GM23248 (cell line): ENCODE data around the gene RAD51B.

Experiments
- EZH2 ChIP-seq: fragments of 200-600 bp; sonication (generic); IDR thresholded peaks from 2 replicates; pipeline ENCODE4 v1.6.1; 2018; ENCODE audit warnings: antibody characterized with exemption, mild to moderate bottlenecking; ENCODE audit not compliant: insufficient read depth, poor library complexity, severe bottlenecking
- EZH2phosphoT487 ChIP-seq: fragments of 200-600 bp; sonication (generic); IDR thresholded peaks from 2 replicates; pipeline ENCODE4 v1.6.1; 2018; ENCODE audit warnings: antibody characterized with exemption, moderate library complexity, mild to moderate bottlenecking, low read depth; ENCODE audit not compliant: insufficient read depth

DNA sequence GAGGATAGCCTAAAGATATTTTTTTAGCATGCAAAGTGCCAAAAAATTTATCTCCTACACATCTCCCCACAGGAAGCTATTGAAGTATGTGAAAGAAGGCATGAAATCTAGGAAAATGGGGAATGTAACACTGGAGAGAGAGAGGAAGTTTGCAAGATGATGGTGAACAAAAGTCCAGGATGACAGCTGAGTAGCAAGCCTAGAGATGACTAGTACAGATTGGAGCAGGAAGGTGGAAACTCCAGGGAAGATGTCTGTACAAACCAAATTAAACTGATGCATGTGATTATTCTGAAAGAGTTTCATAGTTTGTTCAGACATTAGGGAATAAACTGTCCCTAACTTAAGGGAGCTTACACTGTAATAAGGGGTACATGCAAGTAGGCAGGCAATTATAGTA is 99.3 kb downstream of the RAD51B start:
- no peak for TF ChIP-seq EZH2
- TF ChIP-seq EZH2phosphoT487 = no peak
